Peyer's patch (tissue), 4 donors: ENCODE results near the gene SMTN.

Experiments used
- POLR2A ChIP-seq, 2 donors: fragments of 450-650 bp; IDR thresholded peaks; one replicate each; pipeline ENCODE4 v1.5.1; 2017; ENCODE audit warnings: antibody characterized with exemption in 2 of 2, mild to moderate bottlenecking in 2 of 2, moderate library complexity in 2 of 2
- TF ChIP-seq, protein P1 (sequence below), 6 experiments: fragments of 450-650 bp in 4 of 6; fragments of 200-600 bp in 2 of 6; sonication (generic) in 1 of 6; IDR thresholded peaks; one replicate each; pipeline ENCODE4 v1.5.1; 2017 to 2019; ENCODE audit warnings: antibody characterized with exemption in 6 of 6, mild to moderate bottlenecking in 3 of 6, moderate library complexity in 1 of 6

DNA sequence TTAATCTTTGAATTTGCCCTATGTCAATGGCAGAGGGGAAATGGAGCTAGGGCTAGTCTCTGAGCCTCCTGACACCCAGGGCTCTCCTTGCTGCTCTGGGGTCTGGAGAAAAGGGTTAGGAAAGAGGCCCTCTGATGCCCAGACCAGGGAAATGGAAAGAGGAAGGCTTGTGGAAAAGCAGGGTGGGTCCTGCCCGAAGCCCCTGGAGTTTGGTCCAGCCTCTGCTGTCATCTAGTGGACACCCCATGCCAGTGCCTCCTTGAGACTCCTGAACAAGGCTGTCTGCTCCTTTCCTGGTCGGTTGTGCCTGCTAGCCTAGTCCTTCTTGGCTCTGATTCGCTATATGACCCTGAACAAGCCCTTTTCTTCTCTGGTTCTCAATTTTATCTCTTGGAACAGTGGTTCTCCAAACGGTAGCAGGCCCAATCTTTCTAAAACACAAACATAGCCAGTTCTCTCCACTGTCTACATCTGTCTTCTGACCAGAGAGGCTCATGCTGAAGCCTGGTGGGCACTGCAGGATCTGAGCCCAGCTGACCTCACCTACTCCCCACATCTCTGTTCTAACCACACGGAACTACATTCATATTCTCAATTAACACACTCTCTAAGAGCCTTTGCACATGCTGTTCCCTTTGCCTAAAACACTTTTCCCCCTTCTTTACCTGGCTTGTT, 68.0 kb downstream of the SMTN start:
- TF ChIP-seq, protein P1, sequence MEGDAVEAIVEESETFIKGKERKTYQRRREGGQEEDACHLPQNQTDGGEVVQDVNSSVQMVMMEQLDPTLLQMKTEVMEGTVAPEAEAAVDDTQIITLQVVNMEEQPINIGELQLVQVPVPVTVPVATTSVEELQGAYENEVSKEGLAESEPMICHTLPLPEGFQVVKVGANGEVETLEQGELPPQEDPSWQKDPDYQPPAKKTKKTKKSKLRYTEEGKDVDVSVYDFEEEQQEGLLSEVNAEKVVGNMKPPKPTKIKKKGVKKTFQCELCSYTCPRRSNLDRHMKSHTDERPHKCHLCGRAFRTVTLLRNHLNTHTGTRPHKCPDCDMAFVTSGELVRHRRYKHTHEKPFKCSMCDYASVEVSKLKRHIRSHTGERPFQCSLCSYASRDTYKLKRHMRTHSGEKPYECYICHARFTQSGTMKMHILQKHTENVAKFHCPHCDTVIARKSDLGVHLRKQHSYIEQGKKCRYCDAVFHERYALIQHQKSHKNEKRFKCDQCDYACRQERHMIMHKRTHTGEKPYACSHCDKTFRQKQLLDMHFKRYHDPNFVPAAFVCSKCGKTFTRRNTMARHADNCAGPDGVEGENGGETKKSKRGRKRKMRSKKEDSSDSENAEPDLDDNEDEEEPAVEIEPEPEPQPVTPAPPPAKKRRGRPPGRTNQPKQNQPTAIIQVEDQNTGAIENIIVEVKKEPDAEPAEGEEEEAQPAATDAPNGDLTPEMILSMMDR (IDR thresholded peaks at IDR 0.05), result peak; percentile 21 to 97 (median 87)
- TF ChIP-seq POLR2A (IDR thresholded peaks at IDR 0.05), result no peak
